Peyer's patch (tissue), 4 donors: Measurements from ENCODE around the gene MTERF4.
"Not testable (repeated sequence)": the region's sequence is repeated elsewhere in the genome, so short reads cannot be mapped to it uniquely, and the experiment has no call there.

ENCODE experiments used
- POLR2A ChIP-seq, 2 donors: fragments of 450-650 bp; IDR thresholded peaks; one replicate each; pipeline ENCODE4 v1.5.1; 2017; ENCODE audit warnings: antibody characterized with exemption in 2 of 2, mild to moderate bottlenecking in 2 of 2, moderate library complexity in 2 of 2
- TF ChIP-seq, protein P1 (sequence below), 6 experiments: fragments of 450-650 bp in 4 of 6; fragments of 200-600 bp in 2 of 6; sonication (generic) in 1 of 6; IDR thresholded peaks; one replicate each; pipeline ENCODE4 v1.5.1; 2017 to 2019; ENCODE audit warnings: antibody characterized with exemption in 6 of 6, mild to moderate bottlenecking in 3 of 6, moderate library complexity in 1 of 6

- TF ChIP-seq, protein P1, sequence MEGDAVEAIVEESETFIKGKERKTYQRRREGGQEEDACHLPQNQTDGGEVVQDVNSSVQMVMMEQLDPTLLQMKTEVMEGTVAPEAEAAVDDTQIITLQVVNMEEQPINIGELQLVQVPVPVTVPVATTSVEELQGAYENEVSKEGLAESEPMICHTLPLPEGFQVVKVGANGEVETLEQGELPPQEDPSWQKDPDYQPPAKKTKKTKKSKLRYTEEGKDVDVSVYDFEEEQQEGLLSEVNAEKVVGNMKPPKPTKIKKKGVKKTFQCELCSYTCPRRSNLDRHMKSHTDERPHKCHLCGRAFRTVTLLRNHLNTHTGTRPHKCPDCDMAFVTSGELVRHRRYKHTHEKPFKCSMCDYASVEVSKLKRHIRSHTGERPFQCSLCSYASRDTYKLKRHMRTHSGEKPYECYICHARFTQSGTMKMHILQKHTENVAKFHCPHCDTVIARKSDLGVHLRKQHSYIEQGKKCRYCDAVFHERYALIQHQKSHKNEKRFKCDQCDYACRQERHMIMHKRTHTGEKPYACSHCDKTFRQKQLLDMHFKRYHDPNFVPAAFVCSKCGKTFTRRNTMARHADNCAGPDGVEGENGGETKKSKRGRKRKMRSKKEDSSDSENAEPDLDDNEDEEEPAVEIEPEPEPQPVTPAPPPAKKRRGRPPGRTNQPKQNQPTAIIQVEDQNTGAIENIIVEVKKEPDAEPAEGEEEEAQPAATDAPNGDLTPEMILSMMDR (IDR thresholded peaks at IDR 0.05), result not testable (repeated sequence)
- not testable (repeated sequence) for TF ChIP-seq POLR2A (IDR thresholded peaks at IDR 0.05)
Observed at GRCh38 chr2:241093133-241093781, 8.8 kb downstream of the MTERF4 start.
